ENCODE measurements around the gene SEMA3C.

DNA sequence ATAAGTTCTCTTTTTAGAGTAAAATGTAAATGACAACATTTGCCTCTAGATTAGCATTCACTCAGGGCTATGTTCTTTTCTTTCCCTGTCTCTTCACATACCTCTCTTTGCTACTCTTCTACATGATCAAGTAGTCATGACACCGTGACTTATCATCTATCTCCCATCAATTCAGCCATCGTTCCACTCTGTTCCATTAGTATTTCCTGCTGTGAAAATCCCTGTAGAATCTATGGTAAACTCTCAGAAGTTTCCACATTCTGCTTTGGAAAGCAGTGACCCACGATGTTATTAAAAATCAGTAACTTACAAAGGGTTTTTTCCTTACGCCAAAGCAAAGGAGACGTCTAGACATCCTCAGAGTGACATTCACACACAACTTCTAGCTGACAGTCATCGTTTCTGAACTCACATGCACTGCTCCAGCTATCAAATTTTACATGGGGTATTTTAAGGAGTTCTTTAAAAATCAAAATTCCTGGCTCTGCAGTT lies 135.6 kb downstream of the SEMA3C start:
- TF ChIP-seq CTCF (conservative IDR thresholded peaks at IDR 0.05; ENCODE audit: low read depth, low read length) = no peak
- no peak for TF ChIP-seq EZH2 (IDR thresholded peaks at IDR 0.05; ENCODE audit: borderline replicate concordance, low read depth, low read length, poor library complexity, severe bottlenecking)

All from A673 (cell line).